ENCODE results near the gene SH2D7. TPM values are rescaled to one million over a fixed set of nuclear protein-coding genes. Genes with fewer than 3 reads are reported as not detected.

The SH2D7 gene
- total RNA-seq, 2 donors from 2014 or later, result not detected

DNA sequence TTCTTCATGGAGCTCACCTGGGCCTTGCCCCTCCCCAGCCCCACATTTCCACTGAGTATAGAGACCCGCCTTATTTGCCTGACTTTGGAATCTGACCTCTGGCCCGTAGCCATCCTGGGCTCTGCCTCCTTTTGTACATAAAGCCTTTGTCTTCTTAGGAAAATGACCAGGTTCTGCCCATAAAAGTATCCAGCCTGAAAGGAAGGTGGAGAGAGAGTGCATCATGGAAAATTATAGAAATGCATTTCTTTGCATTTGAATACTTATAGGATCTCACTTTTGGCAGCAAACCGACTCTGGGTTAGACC, 3.6 kb upstream of the SH2D7 start:
- TF ChIP-seq, protein P1, sequence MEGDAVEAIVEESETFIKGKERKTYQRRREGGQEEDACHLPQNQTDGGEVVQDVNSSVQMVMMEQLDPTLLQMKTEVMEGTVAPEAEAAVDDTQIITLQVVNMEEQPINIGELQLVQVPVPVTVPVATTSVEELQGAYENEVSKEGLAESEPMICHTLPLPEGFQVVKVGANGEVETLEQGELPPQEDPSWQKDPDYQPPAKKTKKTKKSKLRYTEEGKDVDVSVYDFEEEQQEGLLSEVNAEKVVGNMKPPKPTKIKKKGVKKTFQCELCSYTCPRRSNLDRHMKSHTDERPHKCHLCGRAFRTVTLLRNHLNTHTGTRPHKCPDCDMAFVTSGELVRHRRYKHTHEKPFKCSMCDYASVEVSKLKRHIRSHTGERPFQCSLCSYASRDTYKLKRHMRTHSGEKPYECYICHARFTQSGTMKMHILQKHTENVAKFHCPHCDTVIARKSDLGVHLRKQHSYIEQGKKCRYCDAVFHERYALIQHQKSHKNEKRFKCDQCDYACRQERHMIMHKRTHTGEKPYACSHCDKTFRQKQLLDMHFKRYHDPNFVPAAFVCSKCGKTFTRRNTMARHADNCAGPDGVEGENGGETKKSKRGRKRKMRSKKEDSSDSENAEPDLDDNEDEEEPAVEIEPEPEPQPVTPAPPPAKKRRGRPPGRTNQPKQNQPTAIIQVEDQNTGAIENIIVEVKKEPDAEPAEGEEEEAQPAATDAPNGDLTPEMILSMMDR (IDR thresholded peaks at IDR 0.05), result no peak
- H3K4me3 ChIP-seq, result no peak overlapping the region
- no peaks in the 10 kb centered on the region for H3K9me3 ChIP-seq
- no peak for ATAC-seq (ENCODE audit: insufficient number of reproducible peaks, low FRiP score, low read depth)
- H3K27me3 ChIP-seq (replicated peaks; ENCODE audit: insufficient read depth), result no peaks in the 10 kb centered on the region
- H3K36me3 ChIP-seq, result no peaks in the 10 kb centered on the region
- no peak for DNase-seq (ENCODE audit: low spot score)
- H3K27ac ChIP-seq, result no peak overlapping the region
- H3K4me1 ChIP-seq (ENCODE audit: control insufficient read depth in 1 of 2, low read depth in 2 of 2), result peaks cover 0 to 4% of the 10 kb centered on the region in 2 donors

DNA sequence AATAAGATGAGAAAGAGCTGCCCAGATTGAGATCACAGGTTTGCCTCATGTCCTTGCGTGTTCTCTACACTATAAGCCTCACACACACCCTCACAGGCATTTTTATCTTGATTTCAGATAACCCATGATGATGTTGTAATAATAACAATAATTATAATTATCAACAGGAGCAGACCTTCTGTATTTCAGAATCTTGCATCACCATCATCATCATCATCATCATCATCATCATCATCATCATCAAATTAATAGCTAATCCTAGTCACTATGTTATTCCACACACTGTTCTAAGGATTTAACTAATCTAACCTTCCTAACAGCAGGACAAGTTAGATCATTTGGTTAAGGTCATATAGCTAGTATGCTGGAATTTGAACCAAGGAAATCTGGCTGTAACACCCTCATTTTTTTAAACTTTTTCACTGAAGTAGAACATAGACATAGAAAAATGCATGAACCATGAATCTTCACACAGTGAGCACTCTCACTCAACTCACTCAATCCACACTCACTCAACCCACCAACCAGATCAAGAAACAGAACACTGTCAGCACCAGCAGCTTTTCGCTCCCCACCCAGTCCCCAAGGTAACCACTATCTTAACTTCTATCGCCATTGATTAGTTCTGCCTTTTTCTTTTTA, 1.8 kb upstream of the SH2D7 start:
- no peak overlapping the region for H3K27ac ChIP-seq
- H3K9me3 ChIP-seq, result no peaks in the 10 kb centered on the region
- no peak for ATAC-seq (ENCODE audit: insufficient number of reproducible peaks, low FRiP score, low read depth)
- no peak overlapping the region for H3K4me3 ChIP-seq
- no peak for DNase-seq (ENCODE audit: low spot score)
- H3K27me3 ChIP-seq (replicated peaks; ENCODE audit: insufficient read depth), result no peaks in the 10 kb centered on the region
- no peaks in the 10 kb centered on the region for H3K36me3 ChIP-seq
- H3K4me1 ChIP-seq (ENCODE audit: control insufficient read depth in 1 of 2, low read depth in 2 of 2), result peaks cover 0 to 4% of the 10 kb centered on the region in 2 donors
- TF ChIP-seq, protein P1 (IDR thresholded peaks at IDR 0.05), result no peak

DNA sequence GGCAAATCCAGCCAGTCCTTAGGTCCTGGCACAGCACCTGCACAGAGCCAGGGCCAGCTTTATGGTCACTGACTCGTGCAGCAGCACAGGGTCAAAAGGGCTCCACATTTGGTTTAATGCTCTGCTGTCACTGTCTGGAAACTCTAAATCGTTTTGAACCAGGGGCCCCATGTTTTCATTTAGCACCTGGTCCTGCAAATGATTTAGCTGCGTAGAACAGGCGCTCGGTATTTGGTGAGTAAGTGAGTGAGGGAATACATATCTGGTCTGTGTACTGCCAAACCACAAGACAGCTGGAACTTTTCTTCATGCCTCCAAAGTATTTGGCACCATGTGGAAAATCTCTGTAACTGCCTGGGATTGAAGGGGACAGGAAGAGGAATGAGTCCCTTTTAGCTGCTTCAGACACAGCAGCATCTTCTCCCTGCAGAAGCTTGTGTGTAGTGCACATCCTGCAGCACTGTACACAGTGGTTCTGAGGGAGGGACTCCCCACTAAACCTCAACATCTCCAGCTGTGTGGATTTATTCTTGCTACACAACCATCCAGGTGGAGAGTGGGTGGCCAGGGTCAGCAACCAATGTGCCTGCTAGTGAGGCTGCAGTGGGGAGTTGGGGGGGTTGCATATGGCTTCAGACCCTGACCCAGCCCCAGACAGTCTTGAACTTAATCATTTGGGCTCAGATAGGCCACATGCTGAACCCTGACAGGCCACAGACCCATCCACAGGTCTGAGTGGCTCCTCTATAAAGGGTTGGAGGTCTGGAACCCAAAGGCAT, 1.1 kb downstream of the SH2D7 start:
- no peak for ATAC-seq (ENCODE audit: insufficient number of reproducible peaks, low FRiP score, low read depth)
- TF ChIP-seq, protein P1 (IDR thresholded peaks at IDR 0.05), result no peak
- no peak for DNase-seq (ENCODE audit: low spot score)
- H3K27ac ChIP-seq, result no peak overlapping the region
- H3K4me1 ChIP-seq (ENCODE audit: control insufficient read depth in 1 of 2, low read depth in 2 of 2), result peaks cover 0 to 4% of the 10 kb centered on the region in 2 donors
- H3K36me3 ChIP-seq, result no peaks in the 10 kb centered on the region
- H3K4me3 ChIP-seq, result no peak overlapping the region
- no peaks in the 10 kb centered on the region for H3K27me3 ChIP-seq (replicated peaks; ENCODE audit: insufficient read depth)
- H3K9me3 ChIP-seq, result no peaks in the 10 kb centered on the region

DNA sequence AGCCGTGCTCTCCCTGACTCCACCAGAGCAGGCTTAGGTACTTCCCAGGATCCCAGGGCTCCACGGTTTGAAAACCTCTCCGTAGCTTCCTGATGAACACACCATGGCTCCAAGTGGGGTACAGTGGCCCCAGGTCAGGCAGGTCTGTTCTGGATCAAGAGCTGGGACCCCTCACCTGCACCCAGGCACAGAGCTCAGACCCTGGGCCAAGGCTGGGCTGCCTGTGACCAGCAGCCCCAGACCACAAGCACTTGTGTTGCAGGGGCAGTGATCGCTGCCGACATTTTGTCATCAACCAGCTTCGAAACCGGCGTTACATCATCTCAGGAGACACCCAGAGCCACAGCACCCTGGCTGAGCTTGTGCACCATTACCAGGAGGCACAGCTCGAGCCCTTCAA, 5.3 kb downstream of the SH2D7 start:
- no peak overlapping the region for H3K27ac ChIP-seq
- no peak for ATAC-seq (ENCODE audit: insufficient number of reproducible peaks, low FRiP score, low read depth)
- H3K27me3 ChIP-seq (replicated peaks; ENCODE audit: insufficient read depth), result no peaks in the 10 kb centered on the region
- H3K4me3 ChIP-seq, result no peak overlapping the region
- TF ChIP-seq, protein P1 (IDR thresholded peaks at IDR 0.05), result no peak
- DNase-seq (ENCODE audit: low spot score), result no peak
- H3K4me1 ChIP-seq (ENCODE audit: control insufficient read depth in 1 of 2, low read depth in 2 of 2), result peaks cover 0 to 4% of the 10 kb centered on the region in 2 donors
- H3K36me3 ChIP-seq, result no peaks in the 10 kb centered on the region
- H3K9me3 ChIP-seq, result no peaks in the 10 kb centered on the region

DNA sequence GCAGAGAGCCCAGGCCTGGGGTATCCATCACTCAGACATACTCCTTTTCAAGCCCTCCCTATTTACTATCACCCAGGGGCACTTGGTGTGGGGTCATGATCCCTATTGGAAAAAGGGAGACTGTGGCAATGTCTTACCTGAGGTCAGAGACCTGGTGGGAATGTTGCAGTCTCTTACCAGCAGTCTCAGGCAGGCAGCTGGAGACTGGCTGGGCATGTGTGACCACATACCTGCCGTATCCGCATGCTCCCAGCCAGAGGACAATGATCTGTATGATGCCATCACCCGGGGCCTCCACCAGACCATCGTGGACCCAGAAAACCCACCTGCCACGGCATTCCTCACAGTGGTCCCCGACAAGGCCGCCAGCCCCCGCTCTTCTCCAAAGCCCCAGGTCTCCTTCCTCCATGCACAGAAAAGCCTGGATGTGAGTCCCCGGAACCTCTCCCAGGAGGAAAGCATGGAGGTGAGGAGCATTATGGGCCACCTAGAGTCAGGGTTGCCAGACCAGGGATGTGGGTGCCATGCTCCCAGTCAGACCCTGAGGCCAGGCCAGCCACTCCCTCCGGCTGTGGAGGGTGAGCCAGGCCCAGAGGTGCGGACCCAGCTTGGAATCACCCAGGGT, 5.9 kb downstream of the SH2D7 start:
- TF ChIP-seq, protein P1 (IDR thresholded peaks at IDR 0.05), result no peak
- ATAC-seq (ENCODE audit: insufficient number of reproducible peaks, low FRiP score, low read depth), result no peak
- no peaks in the 10 kb centered on the region for H3K9me3 ChIP-seq

More for the DNA sequence above, 5.9 kb downstream of the SH2D7 start:
- Histone ChIP-seq H3K36me3 (no peaks in the 10 kb centered on the region), H3K27ac (no peak overlapping the region), H3K4me1 (ENCODE audit: control insufficient read depth in 1 of 2, low read depth in 2 of 2) (no peaks in the 10 kb centered on the region), H3K4me3 (no peak overlapping the region), H3K27me3 (replicated peaks; ENCODE audit: insufficient read depth) (no peaks in the 10 kb centered on the region)
- no peak for DNase-seq (ENCODE audit: low spot score)

Measured in thoracic aorta (tissue), 2 donors.